ENCODE results near the gene DNAJC2.
"Not testable (repeated sequence)": the region's sequence is repeated elsewhere in the genome, so short reads cannot be mapped to it uniquely, and the experiment has no call there.

Gene DNAJC2

GRCh38 chr7:103338864-103339263 lies 5.7 kb downstream of the DNAJC2 start:
- no peak for DNase-seq

- no peak for DNase-seq
Measured at GRCh38 chr7:103336761-103337160, 7.8 kb downstream of the DNAJC2 start.

- DNase-seq: no peak
Measured at GRCh38 chr7:103325744-103326143, 18.8 kb downstream of the DNAJC2 start.

- no peak for DNase-seq
Measured at GRCh38 chr7:103317009-103317408, 27.6 kb downstream of the DNAJC2 start.

- DNase-seq: no peak
Measured at GRCh38 chr7:103316380-103316941, 28.1 kb downstream of the DNAJC2 start.

GRCh38 chr7:103314852-103315251 lies 29.7 kb downstream of the DNAJC2 start:
- no peak for DNase-seq

GRCh38 chr7:103307503-103308231 lies 36.9 kb downstream of the DNAJC2 start:
- DNase-seq: no peak

GRCh38 chr7:103301441-103301840 lies 43.1 kb downstream of the DNAJC2 start:
- no peak for DNase-seq

GRCh38 chr7:103299660-103300059 lies 44.9 kb downstream of the DNAJC2 start:
- no peak for DNase-seq

- no peak for DNase-seq
Measured at GRCh38 chr7:103297837-103298179, 46.8 kb downstream of the DNAJC2 start.

GRCh38 chr7:103296901-103297836 lies 47.4 kb downstream of the DNAJC2 start, which contains the start of gene PMPCB:
Gene PMPCB, plus strand, starts transcription at chr7:103297435. Its CDS starts 25 bp downstream, at chr7:103297460.
- DNase-seq: peak; percentile 92 to 93

GRCh38 chr7:103293526-103293925 lies 51.0 kb downstream of the DNAJC2 start:
- DNase-seq: no peak

- DNase-seq: peak in 1 of 2 experiments; percentile 27
Measured at GRCh38 chr7:103292122-103292521, 52.4 kb downstream of the DNAJC2 start.

GRCh38 chr7:103282802-103283427 lies 61.7 kb downstream of the DNAJC2 start:
- not testable (repeated sequence) for DNase-seq

- not testable (repeated sequence) for DNase-seq
Measured at GRCh38 chr7:103280803-103281155, 63.8 kb downstream of the DNAJC2 start.

GRCh38 chr7:103279963-103280802 lies 64.4 kb downstream of the DNAJC2 start:
- peak; percentile 79 to 80 for DNase-seq

GRCh38 chr7:103279636-103279962 lies 65.0 kb downstream of the DNAJC2 start:
- peak in 1 of 2 experiments; percentile 53 for DNase-seq

- not testable (repeated sequence) for DNase-seq
Measured at GRCh38 chr7:103278195-103278594, 66.4 kb downstream of the DNAJC2 start.

- DNase-seq: not testable (repeated sequence)
Measured at GRCh38 chr7:103274867-103275266, 69.7 kb downstream of the DNAJC2 start.

- not testable (repeated sequence) for DNase-seq
Measured at GRCh38 chr7:103273374-103273773, 71.2 kb downstream of the DNAJC2 start.

- not testable (repeated sequence) for DNase-seq
Measured at GRCh38 chr7:103266229-103266628, 78.3 kb downstream of the DNAJC2 start.

GRCh38 chr7:103264054-103264453 lies 80.5 kb downstream of the DNAJC2 start:
- not testable (repeated sequence) for DNase-seq
